Measurements from ENCODE around the gene GALNT2. TPM values are rescaled to one million over a fixed set of nuclear protein-coding genes. Genes with fewer than 3 reads are reported as not detected.

GALNT2 gene
- total and polyA plus RNA-seq, 9 donors = 38.6 to 142 (median 83.7) TPM

- intact Hi-C loops (cut with DNase I) = no loop called here
Measured at GRCh38 chr1:230166366-230167132, 99.5 kb downstream of the GALNT2 start.

GRCh38 chr1:230167419-230167852 lies 100.4 kb downstream of the GALNT2 start:
- peak in 2 of 5 donors; percentile 15 to 33 for DNase-seq
- H3K27ac ChIP-seq = no peak overlapping the region
- no peak overlapping the region for H3K4me3 ChIP-seq
- H3K4me1 ChIP-seq (ENCODE audit: insufficient read depth) = peaks cover 17% of the 10 kb centered on the region
- intact Hi-C loops (cut with DNase I) = no loop called here
- TF ChIP-seq POLR2A (IDR thresholded peaks at IDR 0.05) = no peak
- TF ChIP-seq EP300 (IDR thresholded peaks at IDR 0.05) = no peak
- TF ChIP-seq CTCF (IDR thresholded peaks at IDR 0.05) = no peak
- 90 to 94% (median 90%) methylated on average over 12 of the region's 12 CpGs for WGBS, 3 donors
- H3K9me3 ChIP-seq = no peaks in the 10 kb centered on the region
- H3K27me3 ChIP-seq = no peaks in the 10 kb centered on the region
- H3K36me3 ChIP-seq = no peaks in the 10 kb centered on the region

More at GRCh38 chr1:230166366-230167132, 99.5 kb downstream of the GALNT2 start:
- peak in 1 of 5 donors; percentile 12 for DNase-seq
- Histone ChIP-seq H3K27ac (no peak overlapping the region), H3K27me3 (no peaks in the 10 kb centered on the region), H3K4me1 (ENCODE audit: insufficient read depth) (peaks cover 17% of the 10 kb centered on the region), H3K36me3 (no peaks in the 10 kb centered on the region), H3K9me3 (no peaks in the 10 kb centered on the region), H3K4me3 (no peak overlapping the region)
- 87 to 92% (median 92%) methylated on average over 6 of the region's 6 CpGs for WGBS, 3 donors
- TF ChIP-seq EP300 (IDR thresholded peaks at IDR 0.05) = no peak
- TF ChIP-seq POLR2A (IDR thresholded peaks at IDR 0.05) = no peak
- TF ChIP-seq CTCF (IDR thresholded peaks at IDR 0.05) = no peak

GRCh38 chr1:230169454-230170152 lies 102.6 kb downstream of the GALNT2 start:
- peak in 2 of 5 donors; percentile 8 to 13 for DNase-seq
- no peaks in the 10 kb centered on the region for H3K9me3 ChIP-seq
- intact Hi-C loops (cut with DNase I) = no loop called here
- 34 to 59% (median 34%) methylated on average over 8 of the region's 8 CpGs for WGBS, 3 donors
- H3K36me3 ChIP-seq = no peaks in the 10 kb centered on the region
- TF ChIP-seq CTCF (IDR thresholded peaks at IDR 0.05) (no peak), POLR2A (IDR thresholded peaks at IDR 0.05) (no peak), EP300 (IDR thresholded peaks at IDR 0.05) (no peak)
- no peak overlapping the region for H3K4me3 ChIP-seq
- H3K27me3 ChIP-seq = no peaks in the 10 kb centered on the region
- peak overlapping the region; percentile 41 to 79 for H3K27ac ChIP-seq
- peaks cover 17% of the 10 kb centered on the region for H3K4me1 ChIP-seq (ENCODE audit: insufficient read depth)

- Histone ChIP-seq H3K36me3 (no peaks in the 10 kb centered on the region), H3K4me1 (ENCODE audit: insufficient read depth) (peaks cover 19% of the 10 kb centered on the region), H3K9me3 (no peaks in the 10 kb centered on the region), H3K4me3 (no peak overlapping the region), H3K27me3 (no peaks in the 10 kb centered on the region), H3K27ac (peak overlapping the region; percentile 41 to 79)
- TF ChIP-seq EP300 (IDR thresholded peaks at IDR 0.05) (no peak), POLR2A (IDR thresholded peaks at IDR 0.05) (no peak), CTCF (IDR thresholded peaks at IDR 0.05) (no peak)
- peak in 1 of 5 donors; percentile 2 for DNase-seq
- intact Hi-C loops (cut with DNase I) = no loop called here
- 58 to 73% (median 69%) methylated on average over 1 of the region's 1 CpG for WGBS, 3 donors
Measured at GRCh38 chr1:230170153-230170547, 103.1 kb downstream of the GALNT2 start.

Measured in ovary (tissue), 9 donors.